C4-2B (cell line): ENCODE data around the gene HOXA5.

Source experiments
- CTCF ChIP-seq: fragments of 450-650 bp; conservative IDR thresholded peaks from 2 replicates; pipeline ENCODE4 v1.5.1; 2017; ENCODE audit warnings: mild to moderate bottlenecking
- ZFX ChIP-seq: fragments of 450-650 bp; IDR thresholded peaks from 2 replicates; pipeline ENCODE4 v1.6.1; 2017

- TF ChIP-seq CTCF = no peak
- TF ChIP-seq ZFX = no peak
Measured at GRCh38 chr7:27158436-27159265, 15.2 kb upstream of the HOXA5 start.
